ENCODE measurements around the gene ST6GAL1.

The ST6GAL1 gene

GRCh38 chr3:186971578-186971977 lies 41.3 kb downstream of the ST6GAL1 start:
- DNase-seq (ENCODE audit: low spot score): no peak
- no peak for TF ChIP-seq CTCF (IDR thresholded peaks at IDR 0.05; ENCODE audit: extremely low read depth, missing control alignments)

GRCh38 chr3:186973702-186974101 lies 43.4 kb downstream of the ST6GAL1 start:
- no peak for DNase-seq (ENCODE audit: low spot score)
- no peak for TF ChIP-seq CTCF (IDR thresholded peaks at IDR 0.05; ENCODE audit: extremely low read depth, missing control alignments)

GRCh38 chr3:186974824-186975313 lies 44.5 kb downstream of the ST6GAL1 start:
- no peak for DNase-seq (ENCODE audit: low spot score)
- TF ChIP-seq CTCF (IDR thresholded peaks at IDR 0.05; ENCODE audit: extremely low read depth, missing control alignments): no peak

GRCh38 chr3:186975726-186976125 lies 45.4 kb downstream of the ST6GAL1 start:
- no peak for TF ChIP-seq CTCF (IDR thresholded peaks at IDR 0.05; ENCODE audit: extremely low read depth, missing control alignments)
- DNase-seq (ENCODE audit: low spot score): no peak

- no peak for DNase-seq (ENCODE audit: low spot score)
- TF ChIP-seq CTCF (IDR thresholded peaks at IDR 0.05; ENCODE audit: extremely low read depth, missing control alignments): no peak
Measured at GRCh38 chr3:186976837-186977750, 46.8 kb downstream of the ST6GAL1 start.

- no peak for DNase-seq (ENCODE audit: low spot score)
- no peak for TF ChIP-seq CTCF (IDR thresholded peaks at IDR 0.05; ENCODE audit: extremely low read depth, missing control alignments)
Measured at GRCh38 chr3:186978712-186979111, 48.4 kb downstream of the ST6GAL1 start.

- no peak for TF ChIP-seq CTCF (IDR thresholded peaks at IDR 0.05; ENCODE audit: extremely low read depth, missing control alignments)
Measured at GRCh38 chr3:186979852-186980251, 49.5 kb downstream of the ST6GAL1 start.

More at GRCh38 chr3:186979852-186980251, 49.5 kb downstream of the ST6GAL1 start:
- DNase-seq (ENCODE audit: low spot score): no peak
